HG03139 (cell line): Measurements from ENCODE around the gene PEX13.

Source experiments
- ATAC-seq: cut with Tn5 transposase; IDR thresholded peaks from one replicate; pipeline ENCODE4 v1.9.1; 2021; ENCODE audit not compliant: unreplicated experiment

Gene PEX13

GRCh38 chr2:61065714-61066709 is 48.5 kb downstream of the PEX13 start, which contains the start of gene SANBR:
Gene SANBR, plus strand, starts transcription at chr2:61065871. Its CDS starts 4,480 bp downstream, at chr2:61070351.
- peak; percentile 95 for ATAC-seq

- ATAC-seq = no peak
These were observed 56.6 kb downstream of the PEX13 start for GRCh38 chr2:61074100-61074499.

DNA sequence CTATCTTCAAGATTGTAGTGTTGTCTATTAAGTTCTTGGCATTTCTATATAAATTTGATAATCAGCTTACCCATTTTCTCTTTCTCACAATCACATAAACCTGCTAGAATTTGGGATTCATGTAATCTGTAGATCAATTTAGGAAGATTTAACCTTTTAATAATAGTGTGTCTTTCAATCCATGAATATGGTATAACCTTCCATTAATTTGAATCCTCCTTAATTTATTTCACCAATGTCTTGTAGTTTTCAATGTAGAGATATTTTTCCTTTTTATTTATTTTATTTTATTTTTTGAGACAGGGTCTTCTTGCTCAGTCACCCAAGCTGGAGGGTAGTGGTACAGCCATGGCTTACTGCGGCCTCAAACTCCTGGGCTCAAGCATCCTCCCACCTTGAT is 68.4 kb downstream of the PEX13 start:
- no peak for ATAC-seq

DNA sequence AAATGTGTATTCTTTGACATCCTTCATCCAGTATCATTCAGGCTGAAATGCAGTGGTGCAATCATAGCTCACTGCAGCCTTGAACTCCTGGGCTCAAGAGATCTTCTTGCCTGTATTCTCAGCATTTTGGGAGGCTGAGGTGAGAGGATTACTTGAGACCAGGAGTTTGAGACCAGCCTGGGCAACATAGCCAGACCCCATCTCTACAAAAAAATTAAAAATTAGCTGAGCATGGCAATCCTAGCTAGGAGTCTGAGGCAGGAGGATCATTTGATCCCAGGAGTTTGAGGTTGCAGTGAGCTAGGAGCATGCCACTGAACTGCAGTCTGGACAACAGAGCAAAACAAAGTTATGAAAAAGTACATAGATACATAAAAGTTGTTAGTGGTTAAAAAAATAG is 72.3 kb downstream of the PEX13 start:
- ATAC-seq = no peak

GRCh38 chr2:61090386-61090921 is 72.9 kb downstream of the PEX13 start:
- no peak for ATAC-seq

DNA sequence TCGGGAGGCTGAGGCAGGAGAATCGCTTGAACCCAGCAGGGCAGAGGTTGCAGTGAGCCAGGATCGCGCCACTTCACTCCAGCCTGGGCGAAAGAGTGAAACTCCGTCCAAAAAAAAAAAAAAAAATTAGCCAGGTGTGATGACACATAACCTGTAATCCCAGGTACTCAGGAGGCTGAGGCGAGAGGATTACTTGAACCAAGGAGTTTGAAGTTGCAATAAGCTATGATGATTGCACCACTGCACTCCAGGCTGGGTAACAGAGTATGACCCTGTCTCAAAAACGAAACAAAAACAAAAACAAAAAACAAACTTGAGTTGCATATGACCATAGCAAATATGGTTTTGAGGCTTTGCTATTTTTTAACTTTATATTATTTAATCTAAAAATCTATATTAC is 74.0 kb downstream of the PEX13 start:
- ATAC-seq = no peak

DNA sequence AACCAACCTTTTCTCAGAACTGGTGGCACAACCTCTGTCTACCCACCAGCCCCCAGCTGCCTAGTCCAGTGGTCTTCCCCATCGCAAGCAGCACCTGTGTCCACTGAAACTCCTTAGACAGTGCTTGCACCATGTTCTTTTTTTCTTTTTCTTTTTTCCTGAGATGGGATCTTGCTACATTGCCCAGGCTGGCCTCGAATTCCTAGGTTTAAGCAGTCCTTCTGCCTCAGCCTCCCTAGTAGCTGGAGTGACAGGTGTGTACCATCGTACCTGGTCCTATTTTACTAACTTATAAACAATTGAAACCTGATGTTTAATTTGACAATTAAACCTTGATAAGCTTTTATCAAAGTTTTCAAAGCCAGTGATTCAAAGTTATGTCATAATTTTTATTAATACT is 78.9 kb downstream of the PEX13 start:
- no peak for ATAC-seq

GRCh38 chr2:61100801-61101200 is 83.3 kb downstream of the PEX13 start:
- no peak for ATAC-seq
